Kidney epithelial cell (primary cell): ENCODE results near the gene ATP6V0B. TPM values are rescaled to one million over a fixed set of nuclear protein-coding genes. Genes with fewer than 3 reads are reported as not detected.

Experiments
- DNase-seq: peaks from one replicate; pipeline ENCODE4 v3.0.0-alpha.2; 2010; ENCODE audit warnings: low read depth
- H3K27me3 ChIP-seq: 2 replicates; pipeline ENCODE4 v1.6.0; 2011; ENCODE audit warnings: low read length; ENCODE audit not compliant: control insufficient read depth, insufficient read depth
- H3K36me3 ChIP-seq: 2 replicates; pipeline ENCODE4 v1.5.1; 2011; ENCODE audit warnings: low read length; ENCODE audit not compliant: control insufficient read depth, insufficient read depth
- H3K4me3 ChIP-seq: 2 replicates; pipeline ENCODE4 v1.5.1; 2011; ENCODE audit warnings: low read depth, mild to moderate bottlenecking, control low read depth, low read length
- total RNA-seq: library from RNA; depleted of rRNA; stranded (reverse); fragments of >200 nt; gene quantifications from 2 replicates; pipeline ENCODE4 v1.2.3, GENCODE V29; 2015
- TF ChIP-seq, protein P1 (sequence below): IDR thresholded peaks from 2 replicates; pipeline ENCODE4 v1.5.1; 2011; ENCODE audit warnings: mild to moderate bottlenecking, moderate library complexity, low read length, control low read depth, inconsistent platforms; ENCODE audit not compliant: insufficient read depth, poor library complexity, severe bottlenecking

The ATP6V0B gene
- total RNA-seq, 1 donor from 2014 or later, result 308 TPM

DNA sequence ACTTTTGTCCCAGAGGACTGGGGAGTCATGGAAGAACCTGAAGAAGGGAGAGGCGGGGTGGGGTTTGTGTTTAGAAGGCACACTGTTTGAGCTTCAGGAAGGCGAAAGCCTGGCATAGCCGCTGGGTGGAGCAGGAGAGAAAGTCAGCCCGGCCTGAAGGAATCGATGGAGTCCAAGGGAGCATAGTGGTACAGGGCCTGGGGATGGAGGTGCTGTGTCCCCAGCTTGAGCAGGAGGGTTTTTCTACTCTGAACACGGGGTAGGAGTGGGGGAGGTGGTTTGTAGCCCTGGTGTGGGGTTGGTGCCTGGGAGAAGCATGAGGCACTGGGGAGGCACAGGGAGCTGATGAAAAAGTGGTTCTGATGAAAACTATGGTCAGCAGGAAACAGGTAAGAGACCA, 12.0 kb downstream of the ATP6V0B start:
- peaks cover 3% of the 10 kb centered on the region for H3K36me3 ChIP-seq
- DNase-seq, result no peak
- TF ChIP-seq, protein P1, sequence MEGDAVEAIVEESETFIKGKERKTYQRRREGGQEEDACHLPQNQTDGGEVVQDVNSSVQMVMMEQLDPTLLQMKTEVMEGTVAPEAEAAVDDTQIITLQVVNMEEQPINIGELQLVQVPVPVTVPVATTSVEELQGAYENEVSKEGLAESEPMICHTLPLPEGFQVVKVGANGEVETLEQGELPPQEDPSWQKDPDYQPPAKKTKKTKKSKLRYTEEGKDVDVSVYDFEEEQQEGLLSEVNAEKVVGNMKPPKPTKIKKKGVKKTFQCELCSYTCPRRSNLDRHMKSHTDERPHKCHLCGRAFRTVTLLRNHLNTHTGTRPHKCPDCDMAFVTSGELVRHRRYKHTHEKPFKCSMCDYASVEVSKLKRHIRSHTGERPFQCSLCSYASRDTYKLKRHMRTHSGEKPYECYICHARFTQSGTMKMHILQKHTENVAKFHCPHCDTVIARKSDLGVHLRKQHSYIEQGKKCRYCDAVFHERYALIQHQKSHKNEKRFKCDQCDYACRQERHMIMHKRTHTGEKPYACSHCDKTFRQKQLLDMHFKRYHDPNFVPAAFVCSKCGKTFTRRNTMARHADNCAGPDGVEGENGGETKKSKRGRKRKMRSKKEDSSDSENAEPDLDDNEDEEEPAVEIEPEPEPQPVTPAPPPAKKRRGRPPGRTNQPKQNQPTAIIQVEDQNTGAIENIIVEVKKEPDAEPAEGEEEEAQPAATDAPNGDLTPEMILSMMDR, result no peak
- no peak overlapping the region for H3K4me3 ChIP-seq
- H3K27me3 ChIP-seq, result no peaks in the 10 kb centered on the region

DNA sequence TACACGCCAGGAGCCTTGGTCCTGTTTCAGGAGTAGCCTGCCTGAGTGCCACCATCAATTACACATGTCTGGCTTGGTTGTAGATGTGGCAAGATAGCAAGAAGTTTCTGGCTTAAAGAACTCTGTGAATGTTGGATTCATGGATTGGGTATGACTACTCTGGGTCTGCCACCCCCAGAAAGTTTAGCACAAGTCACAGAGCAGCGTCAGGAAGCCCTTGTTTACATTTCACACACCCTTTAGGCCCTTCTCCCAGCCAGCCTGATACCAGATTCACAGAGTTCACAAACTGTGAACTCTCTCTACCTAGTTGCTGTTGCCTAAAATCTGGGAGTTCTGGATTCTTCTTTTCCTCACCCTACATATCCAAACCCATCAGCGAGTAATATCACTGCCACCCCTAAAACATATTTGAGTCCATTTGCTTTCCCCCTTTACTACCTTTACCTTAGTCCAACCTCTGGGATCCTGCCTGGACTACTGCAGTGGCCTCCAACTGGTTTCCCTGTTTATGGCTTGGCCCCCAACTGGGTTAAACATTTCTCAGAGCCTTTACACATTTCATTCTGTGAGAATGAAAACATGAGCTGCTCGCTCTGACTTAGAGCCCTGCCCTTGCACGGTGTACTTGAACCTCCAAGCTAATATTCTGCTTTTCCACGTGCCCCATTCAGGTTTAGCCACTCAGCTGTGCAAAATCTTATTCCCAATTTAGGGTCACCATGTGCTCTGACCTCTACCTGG, 12.6 kb downstream of the ATP6V0B start:
- no peaks in the 10 kb centered on the region for H3K27me3 ChIP-seq
- H3K4me3 ChIP-seq, result no peak overlapping the region
- peaks cover 3% of the 10 kb centered on the region for H3K36me3 ChIP-seq
- DNase-seq, result no peak
- TF ChIP-seq, protein P1, result no peak

DNA sequence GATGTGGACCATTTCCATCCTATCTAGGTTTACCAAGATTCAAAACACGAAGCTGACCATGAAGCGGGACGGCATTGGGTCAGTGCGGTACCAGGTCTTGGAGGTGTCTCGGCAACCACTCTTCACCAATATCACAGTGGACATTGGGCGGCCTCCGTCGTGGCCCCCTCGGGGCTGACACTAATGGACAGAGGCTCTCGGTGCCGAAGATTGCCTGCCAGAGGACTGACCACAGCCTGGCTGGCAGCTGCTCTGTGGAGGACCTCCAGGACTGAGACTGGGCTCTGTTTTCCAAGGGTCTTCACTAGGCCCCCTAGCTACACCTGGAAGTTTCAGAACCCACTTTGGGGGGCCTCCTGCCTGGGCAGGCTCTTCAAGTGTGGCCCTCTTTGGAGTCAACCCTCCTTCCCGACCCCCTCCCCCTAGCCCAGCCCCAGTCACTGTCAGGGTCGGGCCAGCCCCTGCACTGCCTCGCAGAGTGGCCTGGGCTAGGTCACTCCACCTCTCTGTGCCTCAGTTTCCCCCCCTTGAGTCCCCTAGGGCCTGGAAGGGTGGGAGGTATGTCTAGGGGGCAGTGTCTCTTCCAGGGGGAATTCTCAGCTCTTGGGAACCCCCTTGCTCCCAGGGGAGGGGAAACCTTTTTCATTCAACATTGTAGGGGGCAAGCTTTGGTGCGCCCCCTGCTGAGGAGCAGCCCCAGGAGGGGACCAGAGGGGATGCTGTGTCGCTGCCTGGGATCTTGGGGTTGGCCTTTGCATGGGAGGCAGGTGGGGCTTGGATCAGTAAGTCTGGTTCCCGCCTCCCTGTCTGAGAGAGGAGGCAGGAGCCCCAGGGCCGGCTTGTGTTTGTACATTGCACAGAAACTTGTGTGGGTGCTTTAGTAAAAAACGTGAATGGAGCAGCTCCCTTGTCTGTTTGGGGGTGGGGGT, 15.8 kb downstream of the ATP6V0B start:
- H3K4me3 ChIP-seq, result peak overlapping the region; percentile 77
- TF ChIP-seq, protein P1, result no peak
- H3K27me3 ChIP-seq, result no peaks in the 10 kb centered on the region
- no peaks in the 10 kb centered on the region for H3K36me3 ChIP-seq
- no peak for DNase-seq

DNA sequence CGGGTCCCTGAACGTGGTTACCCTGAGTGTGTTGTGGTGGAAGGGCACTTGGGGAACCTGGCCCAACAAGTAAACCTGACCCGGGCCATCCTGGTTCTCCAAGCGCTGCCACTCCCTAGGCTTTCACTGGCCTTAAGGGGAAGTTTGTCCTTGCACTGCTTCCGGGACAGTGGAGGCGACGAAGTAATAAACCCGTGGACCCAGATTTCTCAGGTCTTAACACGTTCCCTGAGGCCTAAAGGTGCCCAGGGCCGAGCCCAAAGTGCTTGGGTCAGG, 16.4 kb downstream of the ATP6V0B start:
- TF ChIP-seq, protein P1, result no peak
- DNase-seq, result no peak
- Histone ChIP-seq H3K4me3 (peak overlapping the region; percentile 77), H3K27me3 (no peaks in the 10 kb centered on the region), H3K36me3 (no peaks in the 10 kb centered on the region)

DNA sequence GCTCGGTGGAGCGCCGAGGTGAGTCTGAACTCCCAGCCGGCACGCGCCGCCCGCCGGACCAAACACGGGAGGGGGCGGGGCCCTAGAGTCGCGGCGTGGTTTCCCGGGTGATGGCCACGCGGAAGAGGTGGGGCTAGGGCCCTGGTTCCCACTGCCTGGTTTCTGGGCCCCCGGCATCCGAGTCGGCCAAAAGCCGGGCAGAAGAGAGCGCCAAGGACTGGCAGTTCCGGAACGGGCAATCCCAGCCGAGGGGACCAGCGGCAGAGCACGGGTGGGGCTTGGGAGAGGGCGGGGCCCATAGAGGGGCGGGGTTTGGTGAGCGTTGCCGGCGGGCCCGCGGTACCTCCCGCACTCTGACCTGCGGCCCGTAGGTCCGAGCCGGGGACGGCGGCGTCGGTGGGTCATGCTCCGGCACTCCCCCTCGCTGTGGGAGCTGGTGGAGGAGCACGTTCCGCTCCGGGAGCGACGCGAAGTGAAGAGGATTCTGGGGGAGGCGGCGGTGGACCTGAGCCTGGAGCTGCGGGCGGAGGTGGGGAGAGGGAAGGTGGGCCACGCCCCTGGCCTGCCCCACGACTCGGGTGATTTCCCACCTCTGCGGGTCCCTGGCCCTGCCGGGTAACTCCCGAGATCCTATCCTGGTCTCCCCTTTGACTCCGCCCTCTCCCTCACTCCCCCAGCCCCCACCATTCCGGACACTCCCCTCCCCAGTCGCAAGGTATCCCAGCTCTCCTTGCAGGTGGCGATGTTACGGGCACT, 16.9 kb downstream of the ATP6V0B start, which contains the start of gene CCDC24:
CCDC24 (plus strand) TSS at position 124 of the 756 bp plus-strand sequence; CDS start at position 404, 280 bp downstream.
- H3K27me3 ChIP-seq, result no peaks in the 10 kb centered on the region
- TF ChIP-seq, protein P1, result no peak
- H3K36me3 ChIP-seq, result no peaks in the 10 kb centered on the region
- DNase-seq, result no peak
- peak within 1 kb of the TSS; percentile 77 for H3K4me3 ChIP-seq
